NB4 (cell line): Measurements from ENCODE around the gene ZCCHC24.

Experiments
- DNase-seq: peaks from one replicate; pipeline ENCODE4 v3.0.0; 2010; ENCODE audit warnings: low read depth
- H3K4me3 ChIP-seq: one replicate; pipeline ENCODE4 v1.5.1; 2011; ENCODE audit warnings: mild to moderate bottlenecking, low read depth, low read length, moderate library complexity
- MYC ChIP-seq: IDR thresholded peaks from 2 replicates; pipeline ENCODE4 v1.6.1; 2011; ENCODE audit warnings: low read depth, low read length
- POLR2A ChIP-seq: IDR thresholded peaks from 2 replicates; pipeline ENCODE4 v1.6.1; 2011; ENCODE audit warnings: mild to moderate bottlenecking; ENCODE audit not compliant: insufficient read length; ENCODE audit errors: extremely low read depth
- TF ChIP-seq, protein P1 (sequence below): IDR thresholded peaks from 2 replicates; pipeline ENCODE4 v1.6.1; 2011; ENCODE audit warnings: low read depth, low read length
- TF ChIP-seq, protein P2 (sequence below): IDR thresholded peaks from one replicate; pipeline ENCODE4 v1.5.1; 2012; ENCODE audit warnings: low read depth, low read length

ZCCHC24 gene

DNA sequence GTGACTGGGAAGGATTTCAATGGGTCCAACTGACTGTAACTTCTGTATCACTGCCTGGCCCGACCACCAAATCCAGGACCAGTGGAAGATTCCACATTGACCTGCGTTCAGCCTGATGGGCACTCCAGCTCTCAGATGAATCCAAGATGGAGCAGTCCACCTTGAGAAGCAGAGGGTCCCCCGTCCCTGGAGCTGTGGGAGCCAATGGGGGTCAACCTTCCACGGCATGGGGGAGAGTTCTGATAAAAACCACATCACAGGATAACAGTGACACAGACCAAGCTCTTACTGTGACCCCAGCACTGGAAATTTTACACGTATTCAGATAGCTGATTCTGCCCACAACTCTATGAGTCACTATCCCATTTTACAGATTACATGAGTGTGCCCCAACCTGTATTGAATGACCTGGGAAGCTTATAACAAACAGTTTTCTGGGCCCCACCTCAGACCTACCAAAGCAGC is 11.2 kb downstream of the ZCCHC24 start:
- no peak overlapping the region for H3K4me3 ChIP-seq
- TF ChIP-seq, protein P1, sequence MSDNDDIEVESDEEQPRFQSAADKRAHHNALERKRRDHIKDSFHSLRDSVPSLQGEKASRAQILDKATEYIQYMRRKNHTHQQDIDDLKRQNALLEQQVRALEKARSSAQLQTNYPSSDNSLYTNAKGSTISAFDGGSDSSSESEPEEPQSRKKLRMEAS: no peak
- TF ChIP-seq POLR2A: no peak
- TF ChIP-seq, protein P2, sequence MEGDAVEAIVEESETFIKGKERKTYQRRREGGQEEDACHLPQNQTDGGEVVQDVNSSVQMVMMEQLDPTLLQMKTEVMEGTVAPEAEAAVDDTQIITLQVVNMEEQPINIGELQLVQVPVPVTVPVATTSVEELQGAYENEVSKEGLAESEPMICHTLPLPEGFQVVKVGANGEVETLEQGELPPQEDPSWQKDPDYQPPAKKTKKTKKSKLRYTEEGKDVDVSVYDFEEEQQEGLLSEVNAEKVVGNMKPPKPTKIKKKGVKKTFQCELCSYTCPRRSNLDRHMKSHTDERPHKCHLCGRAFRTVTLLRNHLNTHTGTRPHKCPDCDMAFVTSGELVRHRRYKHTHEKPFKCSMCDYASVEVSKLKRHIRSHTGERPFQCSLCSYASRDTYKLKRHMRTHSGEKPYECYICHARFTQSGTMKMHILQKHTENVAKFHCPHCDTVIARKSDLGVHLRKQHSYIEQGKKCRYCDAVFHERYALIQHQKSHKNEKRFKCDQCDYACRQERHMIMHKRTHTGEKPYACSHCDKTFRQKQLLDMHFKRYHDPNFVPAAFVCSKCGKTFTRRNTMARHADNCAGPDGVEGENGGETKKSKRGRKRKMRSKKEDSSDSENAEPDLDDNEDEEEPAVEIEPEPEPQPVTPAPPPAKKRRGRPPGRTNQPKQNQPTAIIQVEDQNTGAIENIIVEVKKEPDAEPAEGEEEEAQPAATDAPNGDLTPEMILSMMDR: no peak
- TF ChIP-seq MYC: no peak
- DNase-seq: no peak

DNA sequence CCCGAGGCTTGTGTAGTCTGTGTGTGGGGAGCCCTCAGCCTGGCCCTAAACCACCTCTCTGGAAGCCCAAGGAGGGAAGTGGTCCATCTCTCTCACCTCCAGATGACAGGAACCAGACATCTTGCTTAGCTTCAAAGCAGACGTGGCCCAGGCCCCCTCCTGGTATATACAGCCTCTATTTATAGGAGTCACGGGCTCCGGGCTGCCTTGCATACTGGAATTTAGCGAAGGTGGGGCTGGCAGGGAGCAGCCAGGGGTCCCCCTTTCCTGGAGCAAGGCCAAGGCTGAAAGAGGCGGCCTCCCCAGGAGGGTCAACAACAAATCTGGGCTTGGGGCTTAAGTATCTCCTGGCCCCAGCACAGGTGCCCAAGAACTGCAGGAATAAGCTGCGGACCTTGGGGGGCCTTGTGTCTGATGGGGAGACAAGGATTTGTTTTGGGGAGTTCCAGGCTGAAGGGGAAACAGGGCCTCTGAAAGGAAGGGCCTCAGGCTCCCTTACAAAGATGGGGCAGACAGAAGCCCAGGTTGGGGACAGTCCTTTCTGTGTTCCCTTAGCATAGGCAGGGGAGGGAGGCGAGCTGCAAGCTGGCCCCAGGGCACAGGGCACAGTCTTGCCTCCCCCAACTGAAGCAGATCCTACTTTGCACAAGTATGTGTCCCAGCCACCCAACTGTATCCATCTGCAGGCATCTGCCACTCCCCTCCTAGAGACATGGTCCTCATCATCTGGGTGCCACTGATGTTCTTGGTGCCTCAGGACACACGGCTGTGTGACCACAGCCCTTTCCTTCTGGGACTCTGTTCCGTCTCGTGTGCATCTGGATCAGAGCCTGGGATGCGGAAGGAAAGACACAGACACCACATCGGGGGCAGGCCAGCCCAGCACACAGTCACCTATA is 11.9 kb downstream of the ZCCHC24 start:
- H3K4me3 ChIP-seq: no peak overlapping the region
- no peak for DNase-seq
- TF ChIP-seq POLR2A: no peak
- TF ChIP-seq, protein P1: no peak
- TF ChIP-seq, protein P2: no peak
- no peak for TF ChIP-seq MYC

DNA sequence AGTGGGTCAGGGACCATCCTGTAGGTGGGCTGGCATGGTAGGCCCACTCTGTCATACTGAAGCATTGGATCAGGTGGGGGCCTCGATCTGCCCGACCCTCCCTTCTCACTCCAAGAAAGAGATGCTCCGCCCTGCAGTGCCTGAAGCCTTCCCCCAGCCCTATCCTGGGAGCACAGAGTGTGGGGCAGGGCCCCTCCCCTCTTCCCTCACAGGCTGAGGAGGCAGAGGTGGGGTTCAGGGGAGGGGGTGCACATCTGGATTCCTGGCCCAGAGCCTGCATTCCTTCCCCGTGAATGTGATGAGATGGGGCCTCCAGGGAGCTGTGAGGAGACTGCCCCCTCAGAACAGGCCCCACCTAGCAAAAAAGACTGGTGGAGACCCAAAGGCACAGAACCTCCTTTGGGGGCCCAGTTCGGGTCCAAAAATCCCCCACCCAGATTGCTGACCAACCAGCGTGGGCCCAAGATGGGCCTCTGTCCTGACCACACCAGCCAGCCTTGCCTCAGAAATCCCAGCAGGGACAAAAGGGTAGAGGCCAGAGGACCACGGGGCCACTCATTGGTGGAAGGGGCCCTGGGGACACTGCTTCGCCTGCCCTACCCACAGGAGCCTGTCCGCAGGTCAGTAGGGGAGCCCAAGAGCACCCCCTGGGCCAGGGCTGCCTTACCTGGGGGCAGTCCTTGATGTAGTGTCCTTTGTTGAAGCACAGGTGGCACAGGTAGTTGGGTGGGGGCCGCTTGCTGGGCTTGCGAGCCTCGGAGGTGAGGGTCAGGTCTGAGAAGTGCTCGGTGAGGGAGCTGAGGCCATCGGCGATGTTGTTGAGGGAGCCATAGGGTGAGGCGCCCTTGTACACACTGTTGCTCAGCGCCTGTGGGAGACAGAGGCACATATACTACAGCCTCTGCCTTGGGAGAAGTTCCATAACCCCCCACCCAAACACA is 13.3 kb downstream of the ZCCHC24 start:
- TF ChIP-seq POLR2A (no peak), MYC (no peak)
- TF ChIP-seq, protein P2: no peak
- TF ChIP-seq, protein P1: no peak
- no peak for DNase-seq
- no peak overlapping the region for H3K4me3 ChIP-seq

DNA sequence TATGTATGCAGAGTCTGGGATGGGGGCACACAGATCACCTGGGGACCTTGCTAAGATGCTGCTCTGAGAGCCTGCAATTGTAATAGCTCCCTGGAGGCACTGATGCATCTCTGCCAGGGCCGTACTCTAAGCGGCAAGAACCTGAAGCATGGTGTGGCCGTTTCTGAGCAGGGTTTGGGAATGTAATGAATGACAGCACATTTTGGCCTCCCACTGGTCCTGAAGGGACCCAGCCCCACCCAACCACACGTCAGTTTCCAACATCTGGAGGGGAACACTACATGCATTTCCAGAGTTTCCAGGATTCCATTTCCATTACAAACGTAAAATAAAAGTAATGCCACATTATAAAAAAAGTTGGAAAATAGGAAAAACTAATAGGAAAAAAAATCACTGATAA is 14.0 kb downstream of the ZCCHC24 start:
- no peak overlapping the region for H3K4me3 ChIP-seq
- TF ChIP-seq, protein P2: no peak
- TF ChIP-seq POLR2A: no peak
- no peak for TF ChIP-seq MYC
- DNase-seq: no peak

DNA sequence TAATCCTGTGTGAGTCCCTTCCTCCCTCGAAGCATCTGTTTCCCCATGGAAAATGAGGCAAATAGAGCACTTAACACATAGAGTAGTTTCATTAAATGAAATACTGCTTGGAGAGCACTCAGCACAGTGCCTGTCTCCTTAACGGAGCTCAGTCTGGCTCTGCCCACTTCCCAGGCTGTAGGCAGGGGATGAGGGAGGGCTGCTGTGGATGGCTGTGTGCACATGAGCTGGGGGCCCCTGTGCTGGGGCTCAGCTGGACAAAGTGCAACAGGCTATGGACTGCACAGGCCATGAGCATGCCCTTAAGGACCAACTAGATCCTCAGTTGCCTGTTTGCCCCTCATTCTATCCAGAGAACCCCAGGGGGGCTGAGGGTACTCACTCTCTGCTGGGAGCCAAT is 14.5 kb downstream of the ZCCHC24 start:
- H3K4me3 ChIP-seq: no peak overlapping the region
- no peak for DNase-seq
- TF ChIP-seq POLR2A: no peak
- TF ChIP-seq, protein P1: no peak
- TF ChIP-seq MYC: no peak
- TF ChIP-seq, protein P2: no peak
